GM10266 (cell line): ENCODE results near the gene TMEM252.

Source experiments
- DNase-seq: peaks from one replicate; pipeline ENCODE4 v3.0.0; 2012; ENCODE audit errors: extremely low spot score
- CTCF ChIP-seq: IDR thresholded peaks from 2 replicates; pipeline ENCODE4 v1.5.1; 2012; ENCODE audit warnings: mild to moderate bottlenecking, low read depth; ENCODE audit not compliant: control insufficient read depth, insufficient read depth; ENCODE audit errors: missing control alignments

Gene TMEM252

GRCh38 chr9:68552700-68553476, 12.2 kb upstream of the TMEM252 start:
- no peak for TF ChIP-seq CTCF
- DNase-seq: no peak

GRCh38 chr9:68551191-68551590, 10.5 kb upstream of the TMEM252 start:
- no peak for TF ChIP-seq CTCF
- DNase-seq: peak; percentile 19

GRCh38 chr9:68548241-68548640, 7.6 kb upstream of the TMEM252 start:
- no peak for DNase-seq
- no peak for TF ChIP-seq CTCF

- no peak for TF ChIP-seq CTCF
- DNase-seq: no peak
Measured at GRCh38 chr9:68547417-68547816, 6.7 kb upstream of the TMEM252 start.

- peak; percentile 49 for DNase-seq
- TF ChIP-seq CTCF: no peak
Measured at GRCh38 chr9:68546596-68547390, 6.1 kb upstream of the TMEM252 start.

GRCh38 chr9:68545033-68545705, 4.5 kb upstream of the TMEM252 start:
- DNase-seq: peak; percentile 22
- no peak for TF ChIP-seq CTCF
